DMS53 (cell line): Measurements from ENCODE around the gene FAAH.

Experiments
- DNase-seq: peaks from one replicate; lab custom pipeline; 2025; lab: John Stamatoyannopoulos, UW

The FAAH gene

GRCh38 chr1:46401154-46401913, 7.2 kb downstream of the FAAH start:
- DNase-seq = peak; percentile 67

- peak; percentile 83 for DNase-seq
Observed at GRCh38 chr1:46401964-46402626, 8.0 kb downstream of the FAAH start.

GRCh38 chr1:46403916-46404315, 9.8 kb downstream of the FAAH start:
- no peak for DNase-seq

GRCh38 chr1:46404482-46405196, 10.5 kb downstream of the FAAH start:
- DNase-seq = no peak

GRCh38 chr1:46405197-46405555, 11.1 kb downstream of the FAAH start:
- DNase-seq = no peak

- peak; percentile 59 for DNase-seq
Observed at GRCh38 chr1:46405724-46406123, 11.6 kb downstream of the FAAH start.

- DNase-seq = peak; percentile 57
Observed at GRCh38 chr1:46406881-46407608, 12.9 kb downstream of the FAAH start.

GRCh38 chr1:46407636-46408035, 13.5 kb downstream of the FAAH start:
- no peak for DNase-seq

- no peak for DNase-seq
Observed at GRCh38 chr1:46408356-46409062, 14.4 kb downstream of the FAAH start.

GRCh38 chr1:46409063-46409372, 14.9 kb downstream of the FAAH start:
- DNase-seq = no peak

- DNase-seq = no peak
Observed at GRCh38 chr1:46410156-46411009, 16.3 kb downstream of the FAAH start.

- no peak for DNase-seq
Observed at GRCh38 chr1:46411010-46411405, 16.9 kb downstream of the FAAH start.

- DNase-seq = peak; percentile 54
Observed at GRCh38 chr1:46411601-46412341, 17.7 kb downstream of the FAAH start.

GRCh38 chr1:46412893-46413595, 18.9 kb downstream of the FAAH start:
- DNase-seq = no peak

GRCh38 chr1:46413596-46413985, 19.5 kb downstream of the FAAH start:
- peak; percentile 40 for DNase-seq

- DNase-seq = no peak
Observed at GRCh38 chr1:46415514-46415913, 21.4 kb downstream of the FAAH start.

GRCh38 chr1:46418976-46419375, 24.9 kb downstream of the FAAH start:
- no peak for DNase-seq

GRCh38 chr1:46420533-46420915, 26.4 kb downstream of the FAAH start:
- no peak for DNase-seq

GRCh38 chr1:46421739-46422138, 27.6 kb downstream of the FAAH start:
- peak; percentile 71 for DNase-seq
